Left lung (tissue), 10 donors: ENCODE results near the gene RAPGEF2. TPM values are rescaled to one million over a fixed set of nuclear protein-coding genes. Genes with fewer than 3 reads are reported as not detected.

Source experiments
- ATAC-seq: fragments of 200-7000 bp; cut with Tn5 transposase; one replicate; pipeline ENCODE4 v1.9.1; 2020; ENCODE audit warnings: moderate library complexity
- DNase-seq, 4 donors: peaks; one replicate each; pipeline ENCODE4 v3.0.0-alpha.2; 2013 to 2020
- H3K27ac ChIP-seq, 2 donors: fragments of 200-600 bp; sonication (generic) in 1 of 2; one replicate each; pipeline versions ENCODE4 v1.5.0 to v1.8.0; 2020 to 2021
- H3K27me3 ChIP-seq, 2 donors: fragments of 200-600 bp; sonication (generic) in 1 of 2; one replicate each; pipeline versions ENCODE4 v1.5.0 to v1.8.0; 2020 to 2021
- H3K36me3 ChIP-seq, 2 donors: fragments of 200-600 bp; sonication (generic) in 1 of 2; one replicate each; pipeline versions ENCODE4 v1.5.0 to v1.8.0; 2020 to 2021
- H3K4me1 ChIP-seq, 2 donors: fragments of 200-600 bp; one replicate each; pipeline ENCODE4 v1.8.0; 2021
- H3K4me3 ChIP-seq, 2 donors: fragments of 200-600 bp; sonication (generic) in 1 of 2; one replicate each; pipeline versions ENCODE4 v1.5.0 to v1.8.0; 2020 to 2021; ENCODE audit warnings: mild to moderate bottlenecking in 1 of 2
- H3K9me3 ChIP-seq, 2 donors: fragments of 200-600 bp; sonication (generic) in 1 of 2; one replicate each; pipeline versions ENCODE4 v1.5.0 to v1.8.0; 2020 to 2021
- intact Hi-C, 2 donors: fragments of 100-400 bp; cut with DNase I; formaldehyde crosslinking; loops; one replicate each; pipeline versions ENCODE4 v1.11.2 to v1.14.2; 2022
- polyA plus RNA-seq, 6 donors: library from polyadenylated mRNA; unstranded; fragments of 120-200 nt; gene quantifications; one replicate each; pipeline ENCODE4 v1.2.1, GENCODE V29; 2013; ENCODE audit not compliant: insufficient read length in 6 of 6
- total RNA-seq, 2 donors: library from RNA; stranded (reverse); fragmentation: NEBNext Ultra II Directional; extraction: Animal tissue kit (Norgen Biotek cat#: 25700); gene quantifications; one replicate each; pipeline ENCODE4 v1.2.1, GENCODE V29; 2021
- TF ChIP-seq, protein P1 (sequence below), 2 donors: fragments of 200-600 bp; sonication (generic) in 1 of 2; IDR thresholded peaks; one replicate each; pipeline versions ENCODE4 v1.5.0 to v1.8.0; 2021; ENCODE audit warnings: antibody characterized with exemption in 2 of 2
- donor health status: DM: no; HTN: yes; CAD: no.
- donor health status: DM: no; HTN: no; CAD: no.

Gene RAPGEF2
- total and polyA plus RNA-seq, 8 donors = 39.9 to 52.0 (median 45.4) TPM

DNA sequence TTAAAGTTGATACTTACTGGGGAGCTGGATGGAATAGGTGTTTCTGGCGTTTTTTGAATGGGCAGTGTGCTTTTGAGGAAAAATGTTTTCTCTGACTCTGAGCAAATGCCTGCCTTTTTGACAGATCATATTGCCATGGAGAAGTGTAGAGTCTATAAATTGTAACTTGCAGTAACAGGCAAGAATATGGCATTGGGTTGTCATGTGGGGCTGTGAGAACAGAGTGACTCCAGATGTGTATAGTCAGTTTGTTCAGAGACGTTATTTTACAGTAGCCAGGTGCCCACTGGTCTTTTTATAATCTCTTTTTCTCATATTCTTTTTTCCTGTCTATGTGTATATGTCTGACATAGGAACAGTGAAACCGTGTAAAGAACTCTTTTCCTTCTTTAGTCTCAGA is 40.8 kb downstream of the RAPGEF2 start:
- Histone ChIP-seq H3K9me3 (no peaks in the 10 kb centered on the region), H3K36me3 (no peaks in the 10 kb centered on the region), H3K27ac (no peak overlapping the region), H3K4me1 (peaks cover 0 to 18% of the 10 kb centered on the region in 2 donors), H3K4me3 (no peak overlapping the region), H3K27me3 (no peaks in the 10 kb centered on the region)
- DNase-seq (no peak), ATAC-seq (no peak)
- intact Hi-C loops = no loop called here
- TF ChIP-seq, protein P1, sequence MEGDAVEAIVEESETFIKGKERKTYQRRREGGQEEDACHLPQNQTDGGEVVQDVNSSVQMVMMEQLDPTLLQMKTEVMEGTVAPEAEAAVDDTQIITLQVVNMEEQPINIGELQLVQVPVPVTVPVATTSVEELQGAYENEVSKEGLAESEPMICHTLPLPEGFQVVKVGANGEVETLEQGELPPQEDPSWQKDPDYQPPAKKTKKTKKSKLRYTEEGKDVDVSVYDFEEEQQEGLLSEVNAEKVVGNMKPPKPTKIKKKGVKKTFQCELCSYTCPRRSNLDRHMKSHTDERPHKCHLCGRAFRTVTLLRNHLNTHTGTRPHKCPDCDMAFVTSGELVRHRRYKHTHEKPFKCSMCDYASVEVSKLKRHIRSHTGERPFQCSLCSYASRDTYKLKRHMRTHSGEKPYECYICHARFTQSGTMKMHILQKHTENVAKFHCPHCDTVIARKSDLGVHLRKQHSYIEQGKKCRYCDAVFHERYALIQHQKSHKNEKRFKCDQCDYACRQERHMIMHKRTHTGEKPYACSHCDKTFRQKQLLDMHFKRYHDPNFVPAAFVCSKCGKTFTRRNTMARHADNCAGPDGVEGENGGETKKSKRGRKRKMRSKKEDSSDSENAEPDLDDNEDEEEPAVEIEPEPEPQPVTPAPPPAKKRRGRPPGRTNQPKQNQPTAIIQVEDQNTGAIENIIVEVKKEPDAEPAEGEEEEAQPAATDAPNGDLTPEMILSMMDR (IDR thresholded peaks at IDR 0.05) = no peak

DNA sequence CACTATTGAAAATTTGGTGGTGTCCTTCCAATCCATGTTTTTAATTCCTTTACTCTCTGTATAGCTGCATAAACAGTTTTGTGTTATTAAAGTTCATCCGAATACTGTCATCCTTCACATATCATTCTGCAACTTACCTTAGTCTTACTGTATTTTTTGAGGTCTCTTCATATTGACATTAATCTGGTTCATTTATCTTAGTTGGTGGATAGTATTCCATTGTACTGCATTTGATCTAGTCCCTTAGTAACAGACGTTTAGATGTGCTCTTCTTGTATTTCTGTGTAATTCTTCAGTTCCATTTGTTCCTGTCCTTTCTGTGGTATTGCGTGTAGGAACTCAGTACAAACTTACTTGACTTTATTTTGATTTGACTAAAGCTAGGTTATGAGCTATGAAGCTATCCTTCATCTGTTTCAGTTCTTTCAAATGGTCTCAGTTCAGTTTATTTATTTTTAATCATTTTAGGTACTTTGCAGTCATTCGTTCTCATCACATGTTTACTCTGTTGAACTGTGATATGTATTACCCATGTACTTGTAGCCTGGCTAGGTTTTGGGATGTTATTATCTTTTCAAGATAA is 41.3 kb downstream of the RAPGEF2 start:
- Histone ChIP-seq H3K27ac (no peak overlapping the region), H3K36me3 (no peaks in the 10 kb centered on the region), H3K9me3 (no peaks in the 10 kb centered on the region), H3K27me3 (no peaks in the 10 kb centered on the region), H3K4me3 (no peak overlapping the region), H3K4me1 (peaks cover 0 to 18% of the 10 kb centered on the region in 2 donors)
- ATAC-seq (no peak), DNase-seq (no peak)
- TF ChIP-seq, protein P1 (IDR thresholded peaks at IDR 0.05) = no peak
- intact Hi-C loops = no loop called here

DNA sequence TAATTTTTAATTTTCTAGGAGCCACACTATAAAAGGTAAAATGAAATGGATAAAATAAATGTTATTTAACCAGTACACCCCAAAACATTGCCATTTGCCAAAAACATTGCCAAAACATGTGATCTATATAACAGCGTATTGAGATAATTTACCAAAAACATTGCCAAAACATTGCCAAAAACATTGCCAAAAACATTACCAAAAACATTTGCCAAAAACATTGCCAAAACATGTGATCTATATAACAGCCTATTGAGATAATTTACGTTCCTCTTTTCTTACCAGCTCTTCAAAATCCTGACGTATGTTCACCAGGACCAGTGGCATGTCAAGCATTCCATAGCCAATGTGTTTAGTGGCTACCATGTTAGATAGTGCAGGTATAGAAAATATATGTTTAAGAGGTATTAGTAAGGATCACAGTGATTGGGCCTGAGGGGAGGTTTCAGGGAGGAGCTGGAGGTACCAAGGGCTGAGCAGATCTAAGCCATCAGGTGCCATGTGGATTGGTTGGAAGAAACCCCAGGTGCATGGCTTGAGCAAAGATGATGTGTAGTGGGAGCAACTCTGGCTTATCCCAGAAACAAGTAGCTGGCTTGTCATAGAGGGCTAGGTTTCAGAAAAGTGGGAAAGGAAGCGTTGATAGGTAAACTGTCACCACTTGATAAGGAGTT is 42.6 kb downstream of the RAPGEF2 start:
- Histone ChIP-seq H3K27ac (no peak overlapping the region), H3K9me3 (no peaks in the 10 kb centered on the region), H3K4me1 (peaks cover 0 to 15% of the 10 kb centered on the region in 2 donors), H3K27me3 (no peaks in the 10 kb centered on the region), H3K4me3 (no peak overlapping the region), H3K36me3 (no peaks in the 10 kb centered on the region)
- no peak for DNase-seq
- intact Hi-C loops = no loop called here
- ATAC-seq = no peak
- TF ChIP-seq, protein P1 (IDR thresholded peaks at IDR 0.05) = no peak

DNA sequence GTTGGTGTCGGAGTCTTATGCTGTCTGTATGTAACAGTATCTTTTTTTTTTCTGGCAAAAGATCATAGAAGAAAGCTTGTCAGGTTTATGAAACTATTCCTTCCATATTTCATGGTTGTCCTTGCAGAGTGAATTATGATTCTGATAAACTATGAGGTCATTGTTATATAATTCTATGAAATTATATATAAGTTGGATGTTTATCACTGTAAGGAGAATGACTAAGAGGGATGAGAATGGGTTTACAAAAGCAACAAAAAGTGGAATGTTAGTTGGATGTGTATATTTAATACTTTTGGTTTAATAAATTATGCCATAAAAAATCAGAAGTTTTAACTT is 43.1 kb downstream of the RAPGEF2 start:
- Histone ChIP-seq H3K4me3 (no peak overlapping the region), H3K36me3 (no peaks in the 10 kb centered on the region), H3K4me1 (peaks cover 0 to 10% of the 10 kb centered on the region in 2 donors), H3K9me3 (no peaks in the 10 kb centered on the region), H3K27ac (no peak overlapping the region), H3K27me3 (no peaks in the 10 kb centered on the region)
- no peak for ATAC-seq
- TF ChIP-seq, protein P1 (IDR thresholded peaks at IDR 0.05) = no peak
- DNase-seq = no peak
- intact Hi-C loops = no loop called here

DNA sequence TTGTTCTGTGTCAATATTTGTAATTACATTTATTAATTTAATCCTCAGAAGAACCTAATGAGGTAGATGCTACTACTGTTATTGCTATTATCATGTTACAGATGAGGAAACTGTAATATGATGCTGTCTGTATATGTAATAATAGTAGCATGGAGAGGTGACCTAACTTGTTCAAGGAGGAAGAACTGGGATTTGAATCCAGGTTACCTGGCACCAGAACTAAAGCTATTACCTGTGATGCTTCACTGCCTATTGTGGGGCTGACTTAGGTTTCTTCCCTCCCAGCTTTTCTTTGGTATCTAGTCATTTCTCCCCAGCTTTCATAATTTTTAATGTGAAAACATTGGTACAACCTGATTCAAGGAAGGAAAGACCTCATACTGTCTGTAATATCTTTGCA is 43.6 kb downstream of the RAPGEF2 start:
- H3K27me3 ChIP-seq = no peaks in the 10 kb centered on the region
- intact Hi-C loops = no loop called here
- TF ChIP-seq, protein P1 (IDR thresholded peaks at IDR 0.05) = no peak
- H3K9me3 ChIP-seq = no peaks in the 10 kb centered on the region
- peaks cover 0 to 9% of the 10 kb centered on the region in 2 donors for H3K4me1 ChIP-seq
- ATAC-seq (no peak), DNase-seq (no peak)
- H3K36me3 ChIP-seq = no peaks in the 10 kb centered on the region
- no peak overlapping the region for H3K27ac ChIP-seq
- no peak overlapping the region for H3K4me3 ChIP-seq
